ENCODE data around the gene PLPPR5. TPM values are rescaled to one million over a fixed set of nuclear protein-coding genes. Genes with fewer than 3 reads are reported as not detected.

The PLPPR5 gene
- total and polyA plus RNA-seq, 2 of the 8 experiments (the other 6 are each of a cell fraction or from before 2014, with no cell fraction given): 1.9 to 5.6 TPM

- Histone ChIP-seq H2BK120ac (replicated peaks; ENCODE audit: low read depth, low read length) (no peak overlapping the region), H3K9ac (replicated peaks in 1 of 4; ENCODE audit: extremely low read depth in 1 of 4, low read depth in 3 of 4, low read length in 3 of 4) (no peak overlapping the region), H3K23me2 (ENCODE audit: low read depth, low read length) (no peaks in the 10 kb centered on the region; the same call in 1 of the 2 replicates), H3K14ac (ENCODE audit: insufficient read length) (no peak overlapping the region), H2AFZ (ENCODE audit: low read length) (no peak overlapping the region), H3K79me1 (ENCODE audit: low read depth, low read length) (no peaks in the 10 kb centered on the region), H2AK5ac (ENCODE audit: low read depth, low read length) (no peak overlapping the region), H3K9me3 (ENCODE audit: insufficient read depth in 2 of 2, low read depth in 1 of 2, low read length in 1 of 2) (no peaks in the 10 kb centered on the region), H3K4ac (replicated peaks; ENCODE audit: insufficient read length, low read depth, low read length) (no peak overlapping the region), H4K8ac (ENCODE audit: extremely low read depth, insufficient read depth, low read length) (no peak overlapping the region), H3K23ac (ENCODE audit: insufficient read length) (no peak overlapping the region), H3K4me1 (replicated peaks in 1 of 4; ENCODE audit: control insufficient read depth in 3 of 4, insufficient read depth in 4 of 4, low read length in 3 of 4) (peaks cover 0 to 7% (median 0%) of the 10 kb centered on the region in 4 experiments; a peak in 2 of 7 replicates), H4K5ac (ENCODE audit: insufficient read length, low read depth, low read length) (no peak overlapping the region), H4K91ac (replicated peaks; ENCODE audit: insufficient read length, low read length) (no peak overlapping the region), H2BK15ac (ENCODE audit: low read length) (no peak overlapping the region), H3K79me2 (ENCODE audit: control insufficient read depth in 1 of 2, insufficient read depth in 2 of 2, low read length in 2 of 2) (no peaks in the 10 kb centered on the region), H3K27me3 (replicated peaks in 1 of 4; ENCODE audit: control insufficient read depth in 3 of 4, extremely low read depth in 1 of 4, insufficient read depth in 3 of 4, low read length in 3 of 4) (no peaks in the 10 kb centered on the region), H4K20me1 (replicated peaks in 1 of 2; ENCODE audit: control insufficient read depth in 1 of 2, insufficient read depth in 2 of 2, low read length in 2 of 2) (no peaks in the 10 kb centered on the region), H3K4me3 (ENCODE audit: extremely low read depth in 1 of 4, insufficient read depth in 2 of 4, low read depth in 3 of 4, low read length in 4 of 4) (no peak overlapping the region), H3K27ac (ENCODE audit: low read depth, low read length) (no peak overlapping the region), H2BK20ac (ENCODE audit: low read length) (no peak overlapping the region), H2BK5ac (ENCODE audit: low read depth, low read length) (no peak overlapping the region), H3K36me3 (ENCODE audit: control insufficient read depth in 2 of 4, insufficient read depth in 4 of 4, low read length in 3 of 4) (no peaks in the 10 kb centered on the region), H3K56ac (replicated peaks; ENCODE audit: insufficient read length, low read depth, low read length) (no peak overlapping the region), H3K18ac (ENCODE audit: extremely low read depth, low read length) (no peak overlapping the region), H2BK12ac (ENCODE audit: low read depth, low read length) (no peak overlapping the region), H3K4me2 (ENCODE audit: insufficient read depth in 1 of 2, low read depth in 2 of 2, low read length in 2 of 2) (no peak overlapping the region)
- FAIRE-seq (no peak), DNase-seq (ENCODE audit: low read depth in 1 of 2, low spot score in 2 of 2) (no peak)
- ChIA-PET POLR2A (ENCODE audit: partially characterized antibody) (no interaction called here), CTCF (ENCODE audit: partially characterized antibody) (interaction anchor here (2.0 kb wide), 1 partner anchor 26 kb away, joined by 7 read pairs; no protein-coding TSS in a partner anchor)
- 95% methylated on average over 3 of the region's 3 CpGs; no CpG with 5 or more reads in 1 of the 2 experiments for WGBS, 2 experiments (ENCODE audit: extremely low coverage in 1 of 2, insufficient coverage in 1 of 2, insufficient read length in 1 of 2, insufficient replicate concordance in 2 of 2, low coverage in 1 of 2, low lambda C conversion rate in 2 of 2, missing lambda C conversion rate in 1 of 2)
- TF ChIP-seq CTCF (IDR thresholded peaks at IDR 0.05; ENCODE audit: control extremely low read depth in 1 of 3, insufficient read depth in 1 of 3, low read depth in 1 of 3, low read length in 3 of 3) (no peak), CBX8 (IDR thresholded peaks at IDR 0.05; ENCODE audit: borderline replicate concordance, low read depth, low read length) (no peak), KDM1A (IDR thresholded peaks at IDR 0.05; ENCODE audit: borderline replicate concordance, low read length) (no peak), ATF3 (IDR thresholded peaks at IDR 0.05; ENCODE audit: insufficient read depth, low read depth, low read length) (no peak), E2F6 (IDR thresholded peaks at IDR 0.05) (no peak), CTBP2 (IDR thresholded peaks at IDR 0.05; ENCODE audit: borderline replicate concordance, insufficient read depth, insufficient read length, low read length) (no peak), HDAC6 (IDR thresholded peaks at IDR 0.05; ENCODE audit: low read depth, low read length) (no peak), PHF8 (conservative IDR thresholded peaks at IDR 0.05; ENCODE audit: low read depth, low read length) (no peak), TCF12 (IDR thresholded peaks at IDR 0.05; ENCODE audit: low read depth, low read length) (no peak), MAFK (IDR thresholded peaks at IDR 0.05; ENCODE audit: low read depth, low read length) (no peak)
Measured at GRCh38 chr1:98965394-98965793, 39.3 kb downstream of the PLPPR5 start.
